T1000 (cell line): Measurements from ENCODE around the gene FOXP1.

Experiments
- DNase-seq: peaks from one replicate; lab custom pipeline; 2025; ENCODE audit warnings: mixed read lengths; lab: John Stamatoyannopoulos, UW

Gene FOXP1

DNA sequence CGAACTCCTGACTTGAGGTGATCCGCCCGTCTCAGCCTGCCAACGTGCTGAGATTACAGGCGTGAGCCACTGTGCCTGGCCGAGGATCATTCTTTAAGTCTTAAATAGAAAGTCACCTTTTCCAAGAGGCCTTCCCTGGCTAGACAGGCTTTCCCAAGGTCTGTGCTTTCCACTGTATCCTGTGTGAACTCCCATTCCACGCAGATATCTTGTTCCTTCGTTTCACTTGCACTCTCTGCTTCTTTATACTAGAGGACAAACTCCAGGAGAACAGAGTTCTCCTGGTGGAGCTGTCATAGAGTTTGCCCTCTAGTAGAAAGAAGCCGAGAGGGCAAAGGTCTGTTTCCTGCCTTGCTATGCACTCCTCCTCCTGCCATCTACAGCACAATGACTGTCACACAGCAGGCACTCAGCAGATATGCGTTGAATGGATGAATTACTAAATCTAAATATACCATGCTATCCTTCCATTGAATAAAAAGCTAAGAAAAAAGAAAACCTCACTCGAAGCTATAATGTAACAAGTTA, 211.2 kb downstream of the FOXP1 start:
- no peak for DNase-seq

DNA sequence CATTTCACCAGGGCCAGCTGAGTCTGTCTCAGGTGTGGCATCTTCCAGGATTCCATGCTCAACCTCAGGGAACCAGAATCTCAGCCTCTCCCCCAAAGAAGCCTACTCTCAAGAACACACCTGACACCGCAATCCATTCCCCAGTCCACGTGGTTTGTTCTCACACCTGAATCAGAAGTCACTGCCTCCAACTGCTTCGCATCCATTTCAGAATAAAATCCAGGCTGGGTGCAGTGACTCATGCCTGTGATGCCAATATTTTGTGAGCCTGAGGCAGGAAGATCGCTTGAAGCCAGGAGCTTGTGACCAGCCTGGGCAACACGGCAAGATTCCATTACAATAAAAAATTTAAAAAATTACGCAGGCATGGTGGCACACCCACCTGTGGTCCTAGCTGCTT, 212.2 kb downstream of the FOXP1 start:
- DNase-seq, result no peak

DNA sequence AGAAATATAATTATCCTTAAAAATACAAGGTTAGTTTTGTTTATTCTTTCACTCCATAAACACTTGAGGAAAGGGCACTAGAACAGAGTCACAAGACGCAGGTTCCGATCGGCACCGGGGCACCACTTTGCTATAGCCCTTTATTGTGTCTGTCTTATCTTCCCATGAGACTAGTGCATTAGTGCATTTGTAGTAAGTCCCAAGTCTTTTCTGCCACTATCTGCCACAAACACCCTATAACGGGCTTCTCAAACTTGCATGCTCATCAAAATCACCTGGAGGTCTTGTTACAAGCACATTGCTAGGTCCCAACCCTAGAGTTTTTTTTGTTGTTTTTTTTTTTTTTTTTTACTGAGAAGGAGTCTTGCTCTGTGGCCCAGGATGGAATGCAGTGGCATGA, 213.1 kb downstream of the FOXP1 start:
- no peak for DNase-seq

DNA sequence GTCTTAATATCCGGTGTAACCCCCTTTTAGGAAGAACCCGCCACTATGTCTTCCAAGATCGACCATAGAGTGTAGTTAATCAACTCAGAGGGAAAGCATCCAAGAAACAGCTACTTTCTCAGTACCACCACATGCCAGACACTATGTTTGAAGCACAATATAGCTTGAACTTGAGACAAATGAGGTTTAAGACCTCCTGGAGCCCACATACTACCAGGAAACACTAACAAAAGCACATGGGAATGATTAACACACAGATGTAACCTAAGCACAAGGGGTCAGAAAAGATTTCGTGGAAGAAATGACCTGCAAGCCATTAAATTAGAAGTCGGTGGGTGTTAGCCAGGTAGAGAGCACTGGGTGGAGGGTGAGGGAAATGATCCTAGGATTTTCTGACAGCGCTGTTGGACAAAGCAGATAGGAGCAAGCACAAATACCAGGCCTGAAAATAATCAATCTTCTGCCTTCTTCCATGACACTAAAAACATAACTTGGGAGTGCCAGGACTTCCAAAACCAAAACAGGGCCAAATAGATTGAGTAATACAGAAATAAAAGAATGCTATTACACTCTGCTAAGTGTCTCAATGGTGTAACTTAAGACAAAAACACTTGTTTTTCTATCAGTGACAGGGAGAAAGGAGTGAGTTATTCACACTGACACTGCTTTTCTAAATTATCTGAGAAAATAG, 213.7 kb downstream of the FOXP1 start:
- no peak for DNase-seq

DNA sequence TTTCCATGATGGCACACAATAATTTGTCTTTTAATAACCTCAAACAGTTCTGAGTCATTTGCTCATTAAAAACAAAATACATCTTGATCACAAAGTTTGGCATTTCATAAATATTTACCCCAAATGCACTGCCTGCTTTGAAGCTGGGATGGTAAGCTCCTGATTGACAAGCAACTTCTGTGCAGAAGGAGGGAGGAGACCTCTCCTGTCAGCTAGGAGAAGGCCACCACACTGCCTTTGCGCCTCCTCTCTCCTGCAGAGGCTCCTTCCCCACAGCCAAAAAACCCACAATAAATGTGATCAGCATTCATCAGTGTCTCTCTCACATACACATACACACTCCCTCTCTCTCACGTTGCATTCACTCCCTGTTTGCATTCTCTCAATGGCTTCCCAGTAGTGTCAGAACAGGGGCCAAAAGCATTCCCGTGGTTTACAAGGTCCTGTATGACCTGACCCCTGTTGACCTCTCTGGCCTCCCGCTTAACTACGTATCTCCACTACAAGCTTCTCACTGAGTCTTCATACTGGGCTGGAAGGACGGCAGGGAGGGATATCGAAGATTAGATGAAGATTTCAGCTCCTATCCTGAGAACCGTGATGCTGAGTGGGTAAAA, 216.4 kb downstream of the FOXP1 start:
- no peak for DNase-seq

DNA sequence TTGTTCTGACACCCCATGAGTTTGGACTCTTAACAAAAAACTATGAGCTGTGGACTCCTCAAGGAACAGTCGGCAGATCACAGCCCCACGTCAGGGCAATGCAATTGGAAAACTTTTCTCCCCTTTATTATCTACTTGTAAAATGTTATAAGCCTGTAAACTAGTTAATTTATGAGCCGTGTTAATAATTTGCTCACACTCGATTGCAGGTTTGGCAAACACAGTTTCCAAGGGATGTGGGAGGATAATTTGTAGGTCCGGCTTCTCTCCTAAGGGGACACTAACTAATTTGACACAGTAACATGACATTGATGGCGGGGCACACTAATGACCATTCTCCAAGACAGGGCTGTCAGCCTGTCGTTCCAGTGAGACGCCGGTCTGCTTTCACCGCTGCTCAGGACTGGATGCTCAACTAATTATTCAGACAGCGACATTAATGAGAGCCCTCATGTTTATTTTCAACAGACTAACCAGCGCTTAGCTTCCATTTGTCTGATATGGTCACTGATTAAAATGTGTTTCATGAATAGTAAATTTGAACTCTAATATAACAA, 222.1 kb downstream of the FOXP1 start:
- DNase-seq, result no peak

DNA sequence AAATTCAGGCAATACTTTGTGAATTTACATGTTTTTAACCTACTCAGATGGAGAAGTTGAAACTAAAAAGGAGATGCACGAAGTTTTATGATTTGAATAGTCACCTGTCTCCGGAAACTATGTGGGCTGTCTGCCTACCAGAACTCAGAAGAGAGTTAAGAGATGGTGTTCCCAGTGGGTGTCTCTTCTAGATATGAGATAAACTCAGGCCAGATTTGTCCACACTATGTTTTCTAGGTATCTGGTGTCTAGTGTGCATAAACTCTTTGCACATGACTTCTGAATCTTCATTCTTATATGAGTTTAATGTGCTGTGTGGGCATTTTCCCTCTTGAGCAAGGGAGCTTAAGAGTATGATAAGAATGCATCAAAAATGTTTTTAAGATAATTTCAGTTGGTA, 222.8 kb downstream of the FOXP1 start:
- DNase-seq, result no peak

DNA sequence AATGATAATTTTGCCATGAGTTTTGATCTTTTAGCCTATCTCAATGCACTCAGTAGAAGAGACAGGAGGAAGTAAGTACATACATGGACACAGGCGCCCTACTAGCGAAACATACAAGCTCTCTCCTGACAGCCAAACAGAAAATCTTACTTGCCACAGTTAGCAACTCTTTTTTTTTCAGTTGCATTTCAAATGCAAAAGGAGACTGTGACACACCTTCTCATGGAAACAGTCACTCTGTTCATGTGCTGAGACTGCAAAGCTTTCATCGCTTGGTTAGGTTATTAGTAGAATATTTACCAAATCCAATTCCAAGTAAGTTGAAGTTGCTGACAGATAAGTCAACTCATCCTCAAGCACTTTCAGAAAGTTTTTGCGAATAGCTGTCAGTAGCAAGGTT, 223.3 kb downstream of the FOXP1 start:
- no peak for DNase-seq

DNA sequence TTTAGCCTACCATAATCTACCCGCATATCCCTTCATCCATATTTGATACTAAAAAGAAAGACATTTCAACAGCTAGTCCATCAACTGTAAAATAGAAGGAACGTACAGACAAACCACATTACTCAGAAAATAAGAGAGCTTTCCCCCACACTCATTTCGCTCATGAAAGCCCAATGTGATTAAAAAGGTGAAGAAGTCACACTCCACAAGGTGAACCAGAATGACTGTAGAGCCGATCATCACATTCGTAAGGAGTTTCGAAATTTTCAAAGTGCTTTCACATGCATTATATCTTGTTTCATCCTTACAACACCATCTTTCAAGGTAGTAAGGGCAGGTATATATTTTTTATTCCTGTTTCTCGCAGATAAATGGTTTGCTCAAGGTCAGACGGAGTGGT, 225.3 kb downstream of the FOXP1 start:
- no peak for DNase-seq

DNA sequence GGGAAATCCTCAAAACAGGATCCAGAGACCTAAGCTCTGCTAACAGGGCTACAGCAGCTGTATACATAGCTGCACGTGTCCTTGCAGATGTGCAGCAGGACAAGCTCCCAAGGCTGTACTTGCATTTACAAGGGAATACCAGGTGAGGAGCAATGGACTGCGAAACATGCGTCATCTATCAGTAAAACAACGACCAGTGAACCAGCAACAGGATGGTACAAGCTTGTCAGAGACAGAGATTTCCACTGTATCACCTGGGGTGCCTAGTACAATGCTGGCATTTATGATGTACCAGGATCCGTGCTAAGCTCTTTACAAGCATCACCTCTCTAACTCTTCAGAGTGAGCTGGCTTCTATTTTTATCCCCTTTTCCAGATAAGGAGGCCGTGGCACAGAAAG, 227.3 kb downstream of the FOXP1 start:
- no peak for DNase-seq

DNA sequence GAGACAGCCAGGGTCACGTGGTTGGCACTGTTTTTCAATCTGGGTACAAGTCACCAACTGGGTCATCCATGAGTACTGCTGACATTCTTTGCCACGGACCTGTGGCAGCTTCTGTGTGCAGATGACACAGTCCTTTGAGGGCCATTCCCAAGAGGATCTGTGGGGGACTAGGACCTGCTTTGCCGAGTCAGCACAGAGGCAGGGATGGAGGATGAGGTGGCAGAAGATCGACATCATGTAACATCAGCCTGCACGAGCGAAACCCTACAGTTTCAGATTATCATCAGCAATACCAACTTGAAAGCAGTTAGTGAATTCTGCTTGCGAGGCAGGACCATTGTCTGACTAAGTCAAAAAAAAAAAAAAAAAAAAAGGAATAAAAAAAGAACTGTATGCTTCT, 227.7 kb downstream of the FOXP1 start:
- no peak for DNase-seq

DNA sequence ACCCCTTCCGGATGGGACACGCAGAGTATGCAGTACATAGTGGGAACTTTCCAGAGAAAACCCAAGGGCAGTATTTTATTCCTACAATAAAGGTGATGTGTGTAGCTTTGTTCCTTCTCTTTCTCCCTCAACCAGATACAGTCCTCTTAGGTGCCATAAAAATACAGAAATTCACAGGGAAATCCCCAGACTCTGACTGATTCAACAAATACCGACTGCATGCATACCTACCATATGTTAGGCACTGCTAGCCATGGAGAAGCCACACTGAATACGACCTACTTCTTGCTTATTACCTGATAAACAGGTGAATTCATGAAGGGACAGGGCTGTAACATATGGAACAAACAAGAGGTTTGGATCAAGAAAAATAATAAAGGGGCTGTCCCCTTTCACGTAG, 228.5 kb downstream of the FOXP1 start:
- no peak for DNase-seq

DNA sequence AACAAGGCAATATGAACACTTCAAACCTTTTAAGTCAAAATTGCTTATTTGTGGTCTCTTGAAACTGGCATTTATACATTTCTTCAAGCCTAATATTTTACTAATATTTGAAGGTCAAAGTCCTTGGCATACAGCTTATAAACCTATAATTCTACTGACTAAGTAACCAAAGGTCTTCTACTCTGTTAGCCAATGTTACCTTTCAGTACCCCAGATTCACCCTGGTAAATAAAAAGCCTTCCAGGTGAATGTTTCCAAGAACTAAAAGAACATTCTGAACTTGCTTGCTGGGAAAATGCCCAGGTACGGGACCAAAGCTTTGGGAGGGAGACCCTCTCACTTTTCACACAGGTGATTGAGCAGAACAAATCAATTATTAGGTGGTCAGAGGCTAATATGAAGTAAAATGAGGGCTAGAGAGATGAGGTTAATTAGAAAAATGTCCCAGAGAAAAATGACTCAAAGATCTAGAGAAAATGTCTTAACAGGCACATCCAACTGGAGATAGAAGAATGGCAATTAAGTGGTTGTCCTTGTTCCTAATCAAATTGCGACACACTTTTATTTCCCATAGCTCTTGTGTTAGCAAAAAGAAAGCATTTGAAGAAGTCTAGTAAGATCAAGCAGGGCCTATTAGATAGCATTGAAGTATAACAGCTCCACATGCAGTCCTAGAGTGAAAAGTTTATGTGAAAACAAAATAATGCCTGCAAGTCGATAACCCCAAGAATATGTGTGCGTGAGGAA, 232.0 kb downstream of the FOXP1 start:
- DNase-seq, result no peak

DNA sequence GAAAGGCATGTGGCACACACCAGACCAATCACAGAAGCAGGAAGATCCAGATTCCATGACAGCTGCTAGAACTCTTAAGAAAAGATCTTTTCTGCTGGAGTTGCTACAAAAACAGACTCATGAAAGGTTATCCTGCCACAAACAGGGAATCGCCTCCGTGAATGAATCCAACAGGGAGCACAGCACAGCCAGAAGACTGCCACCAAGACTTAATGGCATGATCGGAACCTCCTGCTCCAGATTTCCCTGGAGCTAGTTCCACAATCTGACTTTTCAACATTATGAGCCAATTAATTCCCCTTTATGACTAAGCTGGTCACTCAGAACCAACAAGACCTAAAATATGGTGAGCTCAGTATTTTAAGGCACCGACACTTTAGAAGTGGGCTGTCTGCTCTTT, 232.5 kb downstream of the FOXP1 start:
- no peak for DNase-seq

DNA sequence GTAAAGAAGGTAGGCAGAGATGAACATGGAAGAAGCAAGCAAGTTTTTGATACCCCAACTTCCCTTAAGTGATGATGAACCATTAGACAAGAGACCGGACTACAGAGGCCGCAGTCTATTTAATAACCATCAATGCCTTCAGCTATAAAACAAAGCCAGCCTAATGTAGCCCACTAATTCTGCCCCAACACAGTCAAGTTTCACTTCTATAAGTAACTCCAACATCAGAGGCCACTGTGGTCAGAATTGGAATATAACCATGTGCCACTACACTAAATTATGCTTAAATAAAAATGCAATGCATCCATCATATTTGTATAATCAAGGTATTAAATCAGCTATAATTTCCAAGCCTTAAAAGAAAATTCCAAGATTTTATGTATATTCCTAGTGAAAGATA, 234.7 kb downstream of the FOXP1 start:
- DNase-seq, result no peak

DNA sequence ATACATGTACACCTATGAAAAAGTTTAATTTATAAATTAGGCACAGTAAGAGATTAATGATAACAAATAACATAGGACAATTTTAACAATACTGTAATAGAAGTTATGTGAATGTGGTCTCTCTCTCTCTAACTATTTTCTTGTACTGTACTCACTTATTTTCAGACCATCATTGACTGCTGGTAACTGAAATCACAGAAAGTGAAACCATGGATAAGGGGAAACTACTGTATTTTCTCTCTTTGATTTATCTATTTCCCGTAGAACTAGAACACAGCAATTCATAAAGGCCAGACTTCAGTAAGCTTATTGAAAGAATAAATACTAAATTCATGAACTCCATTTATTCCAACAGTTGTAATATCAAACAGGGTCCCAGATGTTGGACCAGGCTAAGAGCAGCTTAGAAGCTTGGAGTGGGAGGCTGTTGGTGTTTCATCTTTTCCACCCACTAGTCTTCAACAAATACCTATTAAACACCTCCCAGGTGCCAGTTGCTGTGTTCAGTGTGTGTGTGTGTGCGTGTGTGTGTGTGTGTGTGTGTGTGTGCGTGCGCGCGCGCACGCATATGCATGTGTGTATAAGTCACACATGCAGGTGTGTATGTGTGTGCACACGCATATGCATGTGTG, 235.4 kb downstream of the FOXP1 start:
- DNase-seq, result no peak

DNA sequence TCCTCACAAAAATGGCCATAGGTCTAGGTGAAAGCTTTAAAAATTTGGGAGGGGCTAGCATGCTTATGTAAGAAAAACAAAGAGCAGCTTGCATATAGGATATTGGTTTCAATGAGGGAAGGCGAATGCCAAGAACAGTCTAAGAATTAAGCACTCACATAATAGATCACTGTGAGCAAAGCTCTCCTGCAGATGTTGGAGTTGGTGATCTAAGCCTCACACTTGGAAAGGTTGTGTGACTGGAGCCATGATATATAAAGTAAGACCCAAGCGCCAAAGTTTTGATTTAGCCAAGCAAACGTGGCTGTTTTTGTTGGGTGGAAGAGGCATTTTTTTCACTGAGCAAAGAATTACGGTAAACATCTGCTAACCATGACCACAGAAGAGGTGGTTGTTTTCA, 237.5 kb downstream of the FOXP1 start:
- DNase-seq, result no peak

DNA sequence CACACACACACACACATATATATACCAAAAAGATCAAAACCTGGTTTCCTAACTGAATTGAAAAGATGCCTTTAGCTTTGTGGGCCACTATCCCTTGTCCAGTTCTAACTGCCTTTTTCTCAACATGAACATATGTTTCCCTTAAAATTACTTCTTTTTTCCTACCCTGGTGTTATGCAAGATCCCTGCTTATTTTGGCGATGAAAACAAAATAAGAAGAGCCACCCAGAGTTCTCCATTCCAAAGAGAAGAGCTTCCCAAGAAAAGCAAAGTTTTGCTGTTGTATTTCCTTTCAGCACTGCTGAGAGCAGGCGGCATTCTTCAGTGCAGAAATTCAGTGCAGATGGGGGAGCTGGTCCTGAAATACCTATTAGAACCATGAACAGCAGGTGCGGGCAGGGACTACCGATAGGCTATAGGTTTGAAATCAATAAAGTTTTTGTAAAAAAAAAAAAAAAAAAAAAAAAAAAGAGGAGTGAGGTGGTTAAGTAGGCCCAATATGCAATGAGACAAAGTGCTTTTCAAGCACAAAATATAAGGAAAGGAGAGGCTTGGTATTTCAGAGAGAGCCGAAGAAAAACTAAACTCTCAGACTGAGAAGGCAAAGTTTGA, 238.0 kb downstream of the FOXP1 start:
- no peak for DNase-seq

DNA sequence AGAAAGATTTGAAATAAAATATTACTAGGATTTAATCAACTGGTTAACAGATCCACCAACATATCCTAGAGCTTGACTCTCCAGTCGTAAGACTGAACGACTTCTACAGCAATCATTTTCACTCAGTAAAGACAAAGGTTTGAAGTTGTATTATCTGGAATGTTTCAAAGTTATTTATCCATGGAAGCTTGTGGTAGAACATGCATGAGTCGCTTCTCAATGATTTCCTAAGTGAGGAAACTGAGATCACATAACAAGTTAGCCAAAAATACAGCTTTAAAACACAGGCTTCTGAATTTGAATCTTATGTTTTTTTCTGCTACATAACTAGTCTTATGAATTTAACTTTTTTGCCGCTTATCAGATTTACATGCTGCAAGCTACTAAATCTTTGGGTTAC, 241.8 kb downstream of the FOXP1 start:
- DNase-seq, result no peak

DNA sequence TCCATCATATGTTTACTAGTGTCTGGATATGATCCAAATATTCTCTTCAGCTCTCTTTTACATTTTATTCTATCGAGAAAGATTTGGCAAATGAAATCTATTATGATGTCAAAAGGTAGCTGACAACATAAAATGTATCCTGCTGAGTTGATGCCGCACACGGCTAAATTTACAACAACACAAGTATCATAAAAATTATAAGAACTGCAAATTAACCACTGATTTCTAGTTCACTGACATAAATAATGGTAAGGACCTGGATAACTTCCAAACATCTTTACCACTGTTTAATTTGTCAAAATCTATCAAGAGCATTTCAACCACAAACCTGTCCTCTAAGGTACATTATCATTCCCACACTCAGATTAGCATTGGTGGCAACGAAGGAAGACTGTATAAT, 244.5 kb downstream of the FOXP1 start:
- no peak for DNase-seq

DNA sequence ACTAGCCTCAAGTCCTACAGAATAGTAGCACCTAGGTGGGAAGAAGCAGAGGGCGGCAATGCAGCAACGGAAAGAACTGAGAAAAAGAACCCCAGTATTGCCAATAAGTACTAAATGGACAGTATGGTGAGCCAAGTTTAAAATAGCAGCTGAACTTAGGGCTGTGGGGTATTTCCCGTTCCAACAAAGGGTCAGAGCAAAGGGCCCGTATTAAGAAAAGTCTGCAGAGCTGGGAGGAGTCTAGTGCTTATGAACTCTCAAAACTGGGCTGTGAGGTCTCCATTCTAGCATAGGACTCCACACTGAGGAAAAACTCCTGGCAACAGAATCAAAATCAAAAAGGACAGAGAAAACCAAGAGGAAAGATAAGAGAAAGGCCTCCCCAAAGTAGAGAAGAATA, 250.7 kb downstream of the FOXP1 start:
- no peak for DNase-seq

DNA sequence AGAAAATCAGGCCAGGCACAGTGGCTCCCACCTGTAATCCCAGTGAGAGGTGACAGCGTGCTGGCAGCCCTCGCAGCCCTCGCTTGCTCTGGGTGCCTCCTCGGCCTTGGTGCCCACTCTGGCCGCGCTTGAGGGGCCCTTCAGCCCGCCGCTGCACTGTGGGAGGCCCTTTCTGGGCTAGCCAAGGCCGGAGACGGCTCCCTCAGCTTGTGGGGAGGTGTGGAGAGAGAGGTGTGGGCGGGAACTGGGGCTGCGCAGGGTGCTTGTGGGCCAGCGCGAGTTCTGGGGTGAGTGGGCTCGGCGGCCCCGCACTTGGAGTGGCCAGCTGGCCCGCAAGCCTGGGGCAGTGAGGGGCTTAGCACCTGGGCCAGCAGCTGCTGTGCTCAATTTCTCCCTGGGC, 252.6 kb downstream of the FOXP1 start:
- DNase-seq, result no peak
